MCF 10A (cell line): ENCODE data around the gene SH2D4B. TPM values are rescaled to one million over a fixed set of nuclear protein-coding genes. Genes with fewer than 3 reads are reported as not detected.

Experiments used
- BruUV-seq: library from RNA; stranded (reverse); fragments of 400-500 nt; replicated peaks from 2 replicates; lab custom pipeline; 2021; lab: Mats Ljungman, UMichigan
- CTCF ChIA-PET: fragments of 300-600 bp; sonication (Branson Sonifier 250); formaldehyde crosslinking; extraction: SDS; loops from one replicate; lab custom pipeline; 2021; ENCODE audit warnings: antibody characterized with exemption, inconsistent platforms; lab: Yijun Ruan, JAX
- POLR2A ChIA-PET: fragments of 300-600, 350-650 bp; sonication (Branson Sonifier 250); formaldehyde crosslinking; extraction: SDS; loops from one replicate; lab custom pipeline; 2020; ENCODE audit warnings: antibody characterized with exemption, inconsistent platforms; lab: Yijun Ruan, JAX
- DNase-seq: peaks from one replicate; pipeline ENCODE4 v3.0.0-alpha.2; 2018; ENCODE audit not compliant: unreplicated experiment
- H3K27ac Mint-ChIP-seq: one replicate; pipeline ENCODE4 v1.8.0; 2022; ENCODE audit warnings: mild to moderate bottlenecking, low read depth, mixed read lengths; ENCODE audit not compliant: unreplicated experiment
- H3K27me3 Mint-ChIP-seq: one replicate; pipeline ENCODE4 v1.8.0; 2022; ENCODE audit warnings: mixed read lengths; ENCODE audit not compliant: insufficient read depth, unreplicated experiment
- H3K36me3 Mint-ChIP-seq: one replicate; pipeline ENCODE4 v1.8.0; 2022; ENCODE audit warnings: mild to moderate bottlenecking, moderate library complexity, mixed read lengths; ENCODE audit not compliant: insufficient read depth, unreplicated experiment
- H3K4me1 Mint-ChIP-seq: one replicate; pipeline ENCODE4 v1.8.0; 2022; ENCODE audit warnings: mixed read lengths; ENCODE audit not compliant: insufficient read depth, unreplicated experiment
- H3K4me3 Mint-ChIP-seq: one replicate; pipeline ENCODE4 v1.8.0; 2022; ENCODE audit warnings: mild to moderate bottlenecking, moderate library complexity, mixed read lengths; ENCODE audit not compliant: unreplicated experiment
- H3K9me3 Mint-ChIP-seq: one replicate; pipeline ENCODE4 v1.8.0; 2022; ENCODE audit warnings: mixed read lengths; ENCODE audit not compliant: unreplicated experiment
- intact Hi-C: fragments of 100-400 bp; cut with micrococcal nuclease; formaldehyde crosslinking; loops from 2 replicates; pipeline ENCODE4 v1.14.1; 2022
- total RNA-seq: library from RNA; stranded (reverse); gene quantifications from 2 replicates; pipeline ENCODE4 v1.2.3, GENCODE V29; 2022
- TF ChIP-seq, protein P1 (sequence below): fragments of 200-600 bp; IDR thresholded peaks from one replicate; pipeline ENCODE4 v1.8.0; 2022; ENCODE audit warnings: antibody characterized with exemption, mild to moderate bottlenecking; ENCODE audit not compliant: unreplicated experiment

The SH2D4B gene
- total RNA-seq, 1 experiment from 2014 or later = not detected

DNA sequence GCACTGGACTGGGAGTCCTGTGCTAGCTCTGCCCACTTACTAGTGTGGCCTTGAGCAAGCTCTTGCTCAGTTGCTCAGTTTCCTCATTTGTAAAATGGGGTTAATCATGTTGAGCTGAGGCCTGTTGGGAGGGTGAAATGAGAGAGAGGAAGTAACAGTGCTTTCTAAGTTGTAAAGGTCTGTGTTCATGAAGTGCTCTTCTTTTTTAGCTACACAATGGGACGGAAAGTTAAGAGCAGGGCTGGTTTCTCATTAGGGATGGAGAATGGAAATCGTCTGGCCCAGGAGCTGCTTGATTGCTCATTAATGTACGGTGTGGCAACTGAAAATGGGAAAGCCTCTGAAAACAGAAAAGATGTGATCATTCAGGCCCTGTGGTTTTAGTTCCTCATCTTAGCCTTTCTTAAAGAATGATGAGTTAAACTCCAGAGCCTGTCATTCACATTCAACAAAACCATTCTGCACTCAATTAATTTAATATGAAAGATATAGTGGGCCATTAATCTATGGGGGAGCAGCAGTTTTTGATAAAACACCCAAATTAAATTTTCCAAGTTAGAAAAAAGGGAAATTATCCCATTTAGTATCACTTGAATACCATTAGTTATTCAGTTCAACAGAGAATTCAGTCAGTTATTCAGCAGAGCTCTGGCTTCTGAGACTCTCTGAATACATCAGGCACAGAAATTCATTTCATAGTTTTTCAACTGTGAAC, 60.5 kb downstream of the SH2D4B start:
- no peak overlapping the region for H3K4me3 Mint-ChIP-seq
- no peaks in the 10 kb centered on the region for H3K27me3 Mint-ChIP-seq
- no peak overlapping the region for H3K27ac Mint-ChIP-seq
- TF ChIP-seq, protein P1, sequence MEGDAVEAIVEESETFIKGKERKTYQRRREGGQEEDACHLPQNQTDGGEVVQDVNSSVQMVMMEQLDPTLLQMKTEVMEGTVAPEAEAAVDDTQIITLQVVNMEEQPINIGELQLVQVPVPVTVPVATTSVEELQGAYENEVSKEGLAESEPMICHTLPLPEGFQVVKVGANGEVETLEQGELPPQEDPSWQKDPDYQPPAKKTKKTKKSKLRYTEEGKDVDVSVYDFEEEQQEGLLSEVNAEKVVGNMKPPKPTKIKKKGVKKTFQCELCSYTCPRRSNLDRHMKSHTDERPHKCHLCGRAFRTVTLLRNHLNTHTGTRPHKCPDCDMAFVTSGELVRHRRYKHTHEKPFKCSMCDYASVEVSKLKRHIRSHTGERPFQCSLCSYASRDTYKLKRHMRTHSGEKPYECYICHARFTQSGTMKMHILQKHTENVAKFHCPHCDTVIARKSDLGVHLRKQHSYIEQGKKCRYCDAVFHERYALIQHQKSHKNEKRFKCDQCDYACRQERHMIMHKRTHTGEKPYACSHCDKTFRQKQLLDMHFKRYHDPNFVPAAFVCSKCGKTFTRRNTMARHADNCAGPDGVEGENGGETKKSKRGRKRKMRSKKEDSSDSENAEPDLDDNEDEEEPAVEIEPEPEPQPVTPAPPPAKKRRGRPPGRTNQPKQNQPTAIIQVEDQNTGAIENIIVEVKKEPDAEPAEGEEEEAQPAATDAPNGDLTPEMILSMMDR = no peak
- H3K4me1 Mint-ChIP-seq = no peaks in the 10 kb centered on the region
- no peak for DNase-seq
- H3K9me3 Mint-ChIP-seq = no peaks in the 10 kb centered on the region
- intact Hi-C loops = no loop called here
- CTCF ChIA-PET = interaction anchor here (0.6 to 5.9 kb wide), 6 partner anchors 12 to 377 kb away, joined by 3 to 38 read pairs (median 10); no protein-coding TSS in a partner anchor
- no TSS peak for BruUV-seq
- no peaks in the 10 kb centered on the region for H3K36me3 Mint-ChIP-seq
- POLR2A ChIA-PET = interaction anchor here (0.6 kb wide), 1 partner anchor 282 kb away, joined by 3 read pairs; no protein-coding TSS in a partner anchor

DNA sequence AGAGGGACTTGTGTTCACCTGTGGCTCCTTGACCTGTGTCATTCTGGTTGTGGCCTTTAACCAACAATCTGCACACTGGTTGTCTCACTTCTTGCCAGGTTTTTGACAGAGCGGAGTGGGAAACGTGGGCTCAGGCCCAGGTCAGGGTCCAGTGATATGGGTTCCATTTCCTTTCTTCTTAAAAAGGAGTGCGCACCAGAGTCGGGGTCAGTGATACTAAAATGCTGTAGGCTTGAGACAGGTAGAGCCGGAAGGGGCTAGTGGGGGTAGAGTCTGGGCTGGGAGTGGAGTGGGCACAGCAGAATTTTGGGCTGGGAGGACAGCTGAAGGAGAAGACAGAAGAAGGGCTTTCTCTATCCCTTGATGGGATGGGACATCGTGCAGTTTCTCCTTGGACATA, 61.2 kb downstream of the SH2D4B start:
- Mint-ChIP-seq H3K36me3 (no peaks in the 10 kb centered on the region), H3K27me3 (no peaks in the 10 kb centered on the region), H3K27ac (no peak overlapping the region), H3K9me3 (no peaks in the 10 kb centered on the region), H3K4me3 (no peak overlapping the region), H3K4me1 (no peaks in the 10 kb centered on the region)
- CTCF ChIA-PET = interaction anchor here (0.7 to 5.9 kb wide), 9 partner anchors 9 to 325 kb away, joined by 3 to 38 read pairs (median 5); no protein-coding TSS in a partner anchor
- intact Hi-C loops = no loop called here
- no peak for DNase-seq
- TF ChIP-seq, protein P1 = no peak
- no TSS peak for BruUV-seq
- POLR2A ChIA-PET = interaction anchor here (0.6 kb wide), 1 partner anchor 281 kb away, joined by 3 read pairs; no protein-coding TSS in a partner anchor

DNA sequence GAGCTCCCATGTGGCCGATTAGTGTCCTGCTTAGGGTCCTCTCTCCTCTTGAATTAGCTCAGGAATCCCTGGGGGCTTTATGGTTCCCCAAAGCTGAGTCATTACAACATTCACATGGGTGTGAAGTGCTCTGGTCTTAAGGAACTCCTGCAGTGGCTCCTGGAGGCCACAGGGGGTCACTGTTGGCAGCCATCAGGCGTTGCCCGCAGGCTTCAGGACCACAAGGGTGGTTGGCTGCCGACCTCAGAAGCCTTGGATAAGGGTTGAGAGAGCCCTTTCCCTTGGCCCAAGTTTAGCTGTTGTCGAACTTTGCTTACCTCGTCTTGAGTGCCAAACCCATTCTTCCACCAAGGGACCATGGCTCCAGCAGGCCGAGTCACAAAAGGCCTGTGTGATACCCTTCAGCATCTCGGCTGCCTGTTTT, 61.7 kb downstream of the SH2D4B start:
- TF ChIP-seq, protein P1 = peak; percentile 67
- Mint-ChIP-seq H3K36me3 (no peaks in the 10 kb centered on the region), H3K9me3 (no peaks in the 10 kb centered on the region), H3K27me3 (no peaks in the 10 kb centered on the region), H3K4me3 (no peak overlapping the region), H3K27ac (no peak overlapping the region), H3K4me1 (no peaks in the 10 kb centered on the region)
- intact Hi-C loops = no loop called here
- BruUV-seq = no TSS peak
- ChIA-PET POLR2A (no interaction called here), CTCF (interaction anchor here (0.7 to 5.9 kb wide), 10 partner anchors 9 to 324 kb away, joined by 3 to 38 read pairs (median 6); no protein-coding TSS in a partner anchor)
- peak; percentile 64 for DNase-seq

DNA sequence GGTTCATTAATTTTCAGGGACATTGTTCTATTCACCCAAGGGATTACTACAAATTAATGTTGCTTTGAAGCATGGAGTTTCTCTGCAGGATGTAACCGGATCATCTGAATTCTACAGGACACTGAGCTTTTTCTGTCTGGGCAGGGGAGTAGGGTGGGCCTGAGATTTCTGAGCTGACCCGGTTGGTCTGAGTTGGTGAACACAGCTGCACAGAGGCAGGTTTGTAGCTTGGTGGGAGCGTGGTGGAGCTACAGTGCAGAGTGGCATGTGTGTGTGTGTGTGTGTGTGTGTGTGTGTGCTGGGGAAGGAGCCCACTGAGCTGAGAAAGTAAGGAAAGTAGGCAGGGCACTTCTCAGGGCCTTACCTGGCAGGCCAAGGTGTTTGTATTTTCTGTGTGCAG, 62.6 kb downstream of the SH2D4B start:
- Mint-ChIP-seq H3K9me3 (no peaks in the 10 kb centered on the region), H3K4me1 (no peaks in the 10 kb centered on the region), H3K4me3 (no peak overlapping the region), H3K27ac (no peak overlapping the region), H3K36me3 (no peaks in the 10 kb centered on the region), H3K27me3 (no peaks in the 10 kb centered on the region)
- BruUV-seq = no TSS peak
- no peak for DNase-seq
- TF ChIP-seq, protein P1 = no peak
- intact Hi-C loops = no loop called here
- ChIA-PET POLR2A (interaction anchor here (0.8 kb wide), 1 partner anchor 17 kb away, joined by 3 read pairs; no protein-coding TSS in a partner anchor), CTCF (interaction anchor here (0.6 to 5.9 kb wide), 11 partner anchors 8 to 324 kb away, joined by 3 to 38 read pairs (median 4); no protein-coding TSS in a partner anchor)
